Hepatic stellate cell (primary cell): ENCODE results near the gene GMNC.

ENCODE experiments used
- DNase-seq: peaks from one replicate; pipeline ENCODE4 v3.0.0; 2011; ENCODE audit warnings: low spot score

The GMNC gene

DNA sequence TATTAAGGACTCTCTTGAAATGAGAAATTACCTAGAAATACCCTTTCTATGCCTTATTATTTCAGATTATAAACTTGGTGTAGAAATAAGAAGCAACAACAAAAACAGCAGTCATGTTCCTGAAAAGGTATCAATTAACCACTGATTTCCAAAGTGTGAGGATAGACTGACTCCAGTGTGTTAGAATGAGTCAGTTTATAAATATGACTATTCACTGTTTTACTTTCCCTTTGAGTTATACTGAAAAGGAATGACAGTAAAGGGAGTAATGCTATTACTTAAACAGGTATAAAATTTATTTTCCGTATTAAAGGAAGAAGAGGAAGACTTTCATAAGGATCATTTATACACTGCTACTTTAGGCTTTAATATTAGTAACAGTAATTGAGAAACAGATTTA lies 12.9 kb downstream of the GMNC start:
- DNase-seq, result no peak

DNA sequence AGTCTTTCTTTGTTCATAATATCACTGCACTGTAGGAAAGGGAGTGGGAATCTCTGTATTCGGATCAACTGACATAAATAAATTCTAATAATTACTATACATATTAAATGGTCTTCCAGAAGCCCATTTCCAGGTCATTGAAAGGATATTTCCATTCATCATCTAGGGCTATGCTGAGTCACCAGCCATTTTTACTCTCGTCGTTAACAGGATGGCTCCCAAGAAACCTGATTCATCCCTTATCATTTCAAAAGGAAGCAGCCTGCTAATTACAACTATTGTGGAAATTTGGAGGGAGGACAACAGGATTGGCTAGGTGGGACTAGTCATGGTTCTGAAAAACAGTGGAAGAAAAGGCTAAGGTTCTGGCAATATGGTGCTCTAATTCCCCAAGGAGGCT lies 13.6 kb downstream of the GMNC start:
- no peak for DNase-seq

DNA sequence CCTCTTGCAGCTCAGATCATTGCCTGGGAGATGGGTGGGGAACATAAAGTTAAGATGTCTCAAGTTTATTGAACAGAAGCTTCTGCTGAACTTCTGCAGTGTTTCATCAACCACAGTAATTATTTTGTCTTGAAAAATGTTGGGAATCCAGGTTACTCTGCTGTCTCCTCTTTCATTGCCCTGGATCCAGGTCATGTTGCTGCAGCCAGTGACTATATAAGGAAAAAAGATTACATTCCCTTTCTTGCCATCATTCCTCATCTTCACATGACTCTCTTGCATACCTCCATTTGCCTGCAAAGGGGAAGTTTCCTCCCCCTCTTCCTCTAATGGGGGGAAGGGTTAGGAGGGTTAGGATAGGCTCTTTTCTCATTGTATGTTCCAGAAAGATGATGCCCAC lies 15.1 kb downstream of the GMNC start:
- DNase-seq, result no peak

DNA sequence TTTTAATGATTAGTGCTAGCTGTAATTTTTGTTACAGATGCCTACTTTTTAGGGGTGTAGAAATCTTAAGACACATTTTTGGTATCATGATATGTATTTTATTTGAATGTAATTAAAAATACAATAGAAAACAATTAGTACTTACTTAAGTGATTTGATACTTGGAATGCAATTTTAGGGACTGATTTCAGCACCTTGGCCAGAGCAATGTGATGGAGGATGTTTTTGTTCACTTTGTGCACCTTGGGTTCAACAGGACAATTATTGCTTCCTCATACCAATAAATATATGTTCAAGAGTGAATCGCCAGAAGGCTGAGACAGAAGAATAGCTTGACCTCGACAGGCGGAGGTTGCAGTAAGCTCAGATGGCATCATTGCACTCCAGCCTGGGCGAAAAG lies 22.3 kb downstream of the GMNC start:
- no peak for DNase-seq

DNA sequence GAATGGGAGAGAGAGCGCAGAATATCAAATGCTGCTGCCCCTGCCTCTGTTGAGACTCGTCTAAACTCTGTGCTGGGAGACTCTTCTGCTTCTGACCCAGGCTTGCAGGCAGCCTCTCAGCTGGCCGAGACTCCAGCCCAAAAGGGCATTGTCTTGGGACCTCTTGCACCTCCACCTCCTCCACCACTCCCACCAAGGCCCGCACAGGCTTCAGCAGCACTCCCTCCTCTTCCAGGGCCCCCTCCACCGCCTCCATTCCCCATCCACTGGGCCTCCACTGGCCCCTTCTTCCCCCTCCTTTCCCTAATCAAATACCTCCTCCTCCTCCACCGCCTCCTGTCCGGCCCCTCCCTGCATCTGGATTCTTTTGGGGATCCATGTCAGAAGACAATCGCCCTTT lies 31.3 kb downstream of the GMNC start:
- no peak for DNase-seq

DNA sequence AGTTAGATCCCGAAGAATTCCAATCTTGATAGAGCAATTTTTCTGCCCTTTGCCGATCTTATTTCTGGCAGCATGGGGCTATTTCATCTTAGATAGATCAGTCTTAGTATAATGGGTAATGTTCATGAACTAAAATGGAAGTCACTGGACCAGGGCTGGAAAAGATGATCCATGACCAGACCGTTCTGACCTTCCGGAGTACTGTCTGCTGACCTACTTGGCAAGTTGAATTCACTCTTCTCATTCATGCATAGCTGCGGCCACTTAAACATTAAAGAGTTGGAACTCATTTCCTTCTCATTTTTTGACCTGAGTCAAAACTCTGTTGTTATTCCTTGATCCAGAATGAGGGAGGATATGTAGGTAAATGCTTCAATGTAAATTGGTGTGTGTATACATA lies 32.5 kb downstream of the GMNC start:
- no peak for DNase-seq

DNA sequence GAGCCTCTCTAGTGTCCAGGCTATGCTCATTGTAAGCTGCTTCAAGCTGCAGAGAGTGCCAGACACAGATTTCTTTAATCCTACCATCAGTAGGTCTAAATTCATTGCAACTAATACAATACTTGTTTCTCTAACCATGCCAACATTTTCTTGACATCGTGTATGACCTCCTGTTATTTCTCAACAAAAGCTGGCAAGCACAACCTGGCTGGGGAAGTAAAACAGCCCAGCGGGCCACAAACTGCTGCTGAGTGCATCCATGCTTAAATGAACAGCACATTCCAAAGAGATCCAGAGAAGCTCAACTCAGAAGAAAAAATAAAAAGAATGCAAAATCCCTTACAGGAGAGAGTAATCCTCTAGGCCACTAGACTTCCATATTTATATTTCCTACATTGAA lies 36.5 kb downstream of the GMNC start:
- no peak for DNase-seq

DNA sequence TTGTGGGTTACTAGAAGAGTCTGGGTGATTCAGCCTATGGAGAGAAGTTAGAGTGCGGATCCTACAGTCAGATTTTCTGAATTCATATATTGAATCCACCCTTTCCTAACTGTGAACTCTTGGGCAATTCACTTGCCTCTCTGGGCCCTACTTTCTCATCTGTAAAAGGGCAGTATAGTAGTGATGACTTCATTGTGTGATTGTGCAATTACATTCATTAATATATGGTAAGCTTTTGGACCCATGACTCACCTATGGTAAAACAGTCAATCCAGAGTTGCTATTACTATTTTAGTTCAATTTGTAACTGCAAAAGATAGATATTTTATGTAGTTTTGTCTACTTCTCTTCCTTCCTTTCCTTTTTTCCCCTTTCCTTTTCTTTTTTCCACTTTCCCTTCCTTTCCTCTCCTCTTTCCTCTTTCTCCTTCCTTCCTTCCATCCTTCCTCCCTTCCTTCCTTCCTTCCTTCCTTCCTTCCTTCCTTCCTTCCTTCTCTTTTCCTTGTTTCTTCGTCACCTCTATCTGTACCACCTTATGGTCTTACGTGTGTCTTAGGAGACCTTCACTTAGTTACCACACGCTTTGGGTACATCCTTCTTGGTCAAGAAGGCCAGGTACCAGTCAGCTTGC lies 37.0 kb downstream of the GMNC start:
- DNase-seq, result no peak

DNA sequence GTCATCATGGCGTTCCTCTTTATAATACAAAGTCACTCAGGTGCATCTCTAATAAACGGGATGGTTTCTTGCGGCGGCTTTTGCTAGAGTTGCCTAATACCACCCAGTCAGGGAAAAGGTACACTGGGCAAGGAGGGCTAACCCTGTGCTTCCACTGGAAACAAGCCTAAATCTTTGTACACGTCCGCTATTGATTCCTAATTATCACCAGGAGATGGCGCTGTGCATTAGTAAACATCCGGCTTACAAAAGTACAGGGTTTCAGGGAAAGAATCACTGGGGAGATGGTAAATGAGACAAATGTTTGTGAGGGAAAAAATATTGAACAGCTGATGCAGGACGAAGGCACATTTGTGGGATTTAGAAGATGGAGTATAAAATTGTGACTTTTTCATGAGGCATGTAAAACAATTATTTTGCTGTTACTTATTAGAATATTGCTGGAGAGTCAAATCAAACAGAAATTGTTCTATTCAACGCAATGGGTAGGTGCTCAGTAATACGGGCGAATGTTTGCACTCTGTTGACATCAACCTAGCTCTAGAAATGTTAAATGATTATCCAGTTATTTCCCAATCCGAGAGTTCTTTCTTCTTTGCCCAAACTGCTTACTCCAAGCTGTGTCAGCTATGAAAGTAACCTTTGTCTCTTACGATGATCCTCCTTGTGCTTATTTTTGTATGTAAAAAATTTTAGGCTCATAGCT lies 50.6 kb downstream of the GMNC start:
- peak; percentile 3 for DNase-seq

DNA sequence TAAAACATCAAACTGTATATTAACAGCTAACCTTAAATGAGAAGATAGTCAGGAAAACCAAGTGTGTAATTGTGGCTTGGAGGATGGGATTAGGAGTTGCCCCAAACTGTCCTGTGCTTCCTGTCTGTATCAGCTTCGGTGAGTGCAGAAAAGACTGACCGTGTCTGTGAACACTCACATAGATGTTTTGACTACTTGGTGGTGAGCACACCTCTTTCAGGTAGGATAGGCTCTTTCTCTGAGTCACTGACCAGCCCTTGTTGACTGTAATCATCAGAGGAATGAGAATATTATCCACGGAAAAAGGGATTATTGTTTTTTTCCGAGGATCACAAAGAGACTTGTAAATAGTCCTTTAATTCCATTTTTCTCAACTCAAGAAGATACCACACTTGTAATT lies 51.5 kb downstream of the GMNC start:
- no peak for DNase-seq

DNA sequence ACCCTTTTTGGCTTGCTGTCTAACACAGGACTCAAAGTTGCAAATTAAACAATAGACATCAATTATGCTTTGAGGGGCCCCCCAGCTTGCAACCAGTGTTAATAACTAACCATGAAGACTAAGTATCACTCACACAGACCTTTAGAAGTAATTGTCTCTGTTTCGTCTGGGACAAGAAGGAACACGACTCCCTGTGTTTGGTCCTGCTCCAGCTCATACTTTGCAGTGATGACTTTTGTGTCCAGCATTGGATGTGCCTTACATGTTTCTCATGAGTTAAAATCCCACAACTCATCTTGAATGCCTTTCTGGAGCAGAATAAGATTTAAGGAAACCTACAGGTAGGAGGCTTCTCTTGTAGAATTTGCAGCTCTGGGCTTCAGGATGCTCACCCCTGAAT lies 53.1 kb downstream of the GMNC start:
- no peak for DNase-seq

DNA sequence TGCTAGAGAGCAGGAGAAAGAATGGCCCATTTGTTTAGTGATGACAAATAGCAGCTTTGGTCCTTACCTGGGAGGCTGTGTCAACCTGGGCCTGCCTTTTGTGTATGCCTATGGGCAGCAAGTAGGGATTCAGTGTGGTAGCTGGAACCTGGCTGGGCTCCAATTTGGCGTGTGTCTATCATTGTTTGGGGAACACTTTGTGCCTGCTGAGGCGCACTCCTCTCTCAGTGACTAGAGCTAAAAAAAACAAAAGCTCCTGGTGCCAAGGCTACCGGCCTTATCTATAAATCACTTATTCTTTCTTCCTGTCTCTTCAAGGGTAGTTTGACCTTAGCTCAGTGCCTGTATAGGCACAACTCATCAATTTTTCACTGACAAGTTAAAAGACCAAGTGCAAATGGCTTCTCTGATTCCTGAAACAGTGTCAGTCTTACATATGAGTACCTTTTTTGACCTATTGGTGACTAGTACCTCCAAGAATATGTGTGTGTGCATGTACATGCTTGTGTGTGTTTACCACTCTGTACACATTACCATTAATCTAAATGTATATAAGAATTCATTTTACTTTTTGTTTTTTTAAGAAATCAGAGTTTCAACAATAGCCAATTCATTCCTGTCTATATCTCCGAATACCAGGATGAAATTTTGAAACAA lies 54.6 kb downstream of the GMNC start:
- DNase-seq, result no peak
